Neural cell (in vitro differentiated cells): ENCODE data around the gene MED15.

Experiments used
- EP300 ChIP-seq: fragments of 450-650 bp; conservative IDR thresholded peaks from 2 replicates; pipeline ENCODE4 v1.6.1; 2014; ENCODE audit warnings: antibody characterized with exemption, mild to moderate bottlenecking, moderate library complexity; ENCODE audit not compliant: poor library complexity, severe bottlenecking
- TAF1 ChIP-seq: IDR thresholded peaks from 2 replicates; pipeline ENCODE4 v1.6.1; 2012; ENCODE audit warnings: low read depth
- TF ChIP-seq, protein P1 (sequence below): fragments of 450-650 bp; IDR thresholded peaks from 2 replicates; pipeline ENCODE4 v1.5.1; 2014; ENCODE audit warnings: antibody characterized with exemption, mild to moderate bottlenecking, moderate library complexity; ENCODE audit not compliant: poor library complexity, severe bottlenecking

DNA sequence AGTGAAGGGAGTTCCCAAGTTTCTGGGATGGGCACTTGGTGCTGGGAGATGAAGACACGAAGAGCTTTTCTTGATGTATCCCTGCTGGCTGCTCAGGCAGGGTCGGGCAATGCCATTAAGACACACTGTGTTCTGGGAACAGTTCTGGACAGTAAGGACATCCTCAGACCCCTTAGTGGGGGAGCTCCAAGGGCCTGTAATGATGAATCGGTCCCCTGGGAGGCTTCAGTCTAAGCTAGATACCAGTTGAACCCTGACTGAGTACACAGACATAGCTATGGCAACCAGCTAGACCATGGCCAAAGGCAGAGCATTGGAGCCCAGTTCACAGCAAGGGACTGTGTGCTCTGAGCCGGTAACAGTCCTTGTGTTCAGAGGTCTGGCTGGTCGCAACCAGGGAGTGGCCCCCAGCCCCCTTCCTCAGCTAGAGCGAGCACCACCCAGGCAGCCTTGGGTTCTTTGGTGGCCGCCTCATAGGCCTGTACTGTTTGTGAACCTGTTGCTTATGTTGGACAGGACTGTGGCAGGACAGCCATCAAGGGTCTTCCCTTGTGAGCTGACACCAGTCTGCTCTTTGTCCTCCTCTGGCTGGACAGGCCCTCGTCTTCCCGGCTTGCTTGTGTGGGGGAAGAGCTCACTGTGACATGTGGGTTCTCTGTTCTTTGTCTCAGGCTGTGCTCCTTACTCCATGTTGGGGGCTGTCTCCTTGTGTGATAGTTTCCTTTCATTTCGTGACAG is 25.0 kb downstream of the MED15 start:
- TF ChIP-seq EP300 (no peak), TAF1 (no peak)
- TF ChIP-seq, protein P1, sequence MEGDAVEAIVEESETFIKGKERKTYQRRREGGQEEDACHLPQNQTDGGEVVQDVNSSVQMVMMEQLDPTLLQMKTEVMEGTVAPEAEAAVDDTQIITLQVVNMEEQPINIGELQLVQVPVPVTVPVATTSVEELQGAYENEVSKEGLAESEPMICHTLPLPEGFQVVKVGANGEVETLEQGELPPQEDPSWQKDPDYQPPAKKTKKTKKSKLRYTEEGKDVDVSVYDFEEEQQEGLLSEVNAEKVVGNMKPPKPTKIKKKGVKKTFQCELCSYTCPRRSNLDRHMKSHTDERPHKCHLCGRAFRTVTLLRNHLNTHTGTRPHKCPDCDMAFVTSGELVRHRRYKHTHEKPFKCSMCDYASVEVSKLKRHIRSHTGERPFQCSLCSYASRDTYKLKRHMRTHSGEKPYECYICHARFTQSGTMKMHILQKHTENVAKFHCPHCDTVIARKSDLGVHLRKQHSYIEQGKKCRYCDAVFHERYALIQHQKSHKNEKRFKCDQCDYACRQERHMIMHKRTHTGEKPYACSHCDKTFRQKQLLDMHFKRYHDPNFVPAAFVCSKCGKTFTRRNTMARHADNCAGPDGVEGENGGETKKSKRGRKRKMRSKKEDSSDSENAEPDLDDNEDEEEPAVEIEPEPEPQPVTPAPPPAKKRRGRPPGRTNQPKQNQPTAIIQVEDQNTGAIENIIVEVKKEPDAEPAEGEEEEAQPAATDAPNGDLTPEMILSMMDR = no peak
